HG03066 (cell line): ENCODE measurements around the gene ZSWIM1.
A peak's percentile ranks its signal among the peaks of the same experiment; 100 is the strongest.

Experiments used
- ATAC-seq: cut with Tn5 transposase; IDR thresholded peaks from one replicate; pipeline ENCODE4 v1.9.1; 2021; ENCODE audit warnings: low read depth; ENCODE audit not compliant: unreplicated experiment

The ZSWIM1 gene

DNA sequence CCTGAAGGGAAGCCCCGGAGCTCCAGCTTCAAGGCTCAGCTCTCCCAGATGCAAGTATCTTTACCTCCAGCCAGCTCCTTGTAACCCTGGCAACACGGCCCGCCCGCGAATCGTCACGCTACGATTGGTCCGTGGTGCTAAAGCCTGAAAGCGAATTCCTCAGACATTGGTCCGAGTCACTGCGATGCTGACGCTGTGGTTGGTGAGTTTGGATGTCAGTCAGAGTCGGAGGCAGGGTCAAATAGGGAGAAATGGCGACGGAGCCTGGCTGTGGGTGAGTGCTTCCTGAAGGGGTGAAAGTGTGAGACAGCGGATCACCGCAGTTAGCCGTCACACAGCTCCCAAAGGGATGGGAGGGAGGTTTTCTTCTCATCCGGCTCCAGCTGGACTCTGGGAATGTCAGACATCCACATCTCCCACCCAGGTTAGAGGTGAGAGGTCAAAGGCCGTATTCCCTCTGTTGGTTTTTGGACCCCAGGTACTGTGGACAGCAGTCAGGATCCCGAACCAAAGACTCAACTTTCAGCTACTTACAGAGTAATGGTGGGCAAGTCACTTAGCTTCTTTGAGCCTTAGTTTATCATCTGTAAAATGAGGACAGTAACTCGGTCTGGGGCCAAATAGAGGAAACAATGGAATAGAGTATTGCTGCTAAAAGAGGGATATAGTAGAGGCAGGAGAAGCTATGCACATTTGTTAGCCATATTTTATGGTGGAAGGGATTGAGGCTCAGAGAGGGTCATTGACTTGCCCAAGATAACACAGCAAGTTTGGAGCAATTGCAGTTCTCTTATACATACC lies at the start of gene ZSWIM1:
ZSWIM1 (plus strand) TSS at position 240 of the 801 bp plus-strand sequence. CDS start 1,366 bp downstream, outside the sequence.
- ATAC-seq: peak; percentile 98

- no peak for ATAC-seq
Observed at GRCh38 chr20:45832619-45833018, 48.4 kb upstream of the ZSWIM1 start.

- peak; percentile 53 for ATAC-seq
Observed at GRCh38 chr20:45833030-45833882, 47.8 kb upstream of the ZSWIM1 start, which contains the start of gene SNX21. TSS of gene SNX21 (plus strand) at chr20:45833799. CDS start at chr20:45833920, 121 bp downstream.

GRCh38 chr20:45833883-45834796 lies 46.9 kb upstream of the ZSWIM1 start:
- peak; percentile 70 for ATAC-seq

GRCh38 chr20:45834797-45835161 lies 46.2 kb upstream of the ZSWIM1 start:
- ATAC-seq: no peak

DNA sequence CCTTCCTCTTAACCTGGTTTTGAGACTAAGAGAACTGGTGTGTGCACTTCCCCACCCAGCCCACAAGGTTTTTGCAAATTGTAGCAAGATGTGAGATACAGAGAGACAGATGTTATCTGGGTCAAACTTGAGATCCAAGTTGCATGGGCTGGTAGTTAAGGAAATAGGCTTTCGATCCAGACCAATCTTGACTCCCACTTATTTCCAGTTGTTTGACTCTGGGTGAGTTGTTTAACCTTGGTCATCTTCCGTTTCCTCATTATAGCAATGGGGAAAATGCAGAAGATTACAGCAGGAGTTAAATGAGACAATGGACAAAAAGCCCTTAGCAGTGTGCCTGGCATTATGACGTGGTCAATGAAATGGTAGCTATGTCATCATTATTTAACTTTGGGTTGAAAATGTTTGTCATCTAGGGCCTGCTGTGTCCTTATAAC lies 45.7 kb upstream of the ZSWIM1 start:
- no peak for ATAC-seq

DNA sequence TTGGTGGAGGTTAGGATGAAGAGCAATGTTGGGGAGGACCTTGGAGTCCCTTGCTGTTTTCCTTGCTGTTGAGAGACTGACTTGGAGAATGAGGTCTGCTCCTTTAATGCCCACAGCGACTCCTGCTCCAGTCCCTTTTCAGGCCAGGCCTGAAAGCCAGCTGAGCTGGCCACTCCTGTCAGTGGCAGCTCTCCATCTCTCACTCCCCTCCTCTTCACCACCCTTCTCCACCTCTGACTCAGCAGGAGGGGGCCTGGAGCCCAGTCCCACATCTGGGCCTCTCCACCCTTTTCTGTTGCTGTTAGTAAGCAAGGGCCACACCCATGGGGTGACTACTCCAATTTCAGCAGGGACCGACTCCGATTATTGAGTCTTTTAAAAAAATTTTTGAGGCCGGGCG lies 45.2 kb upstream of the ZSWIM1 start:
- ATAC-seq: no peak

GRCh38 chr20:45836841-45837240 lies 44.2 kb upstream of the ZSWIM1 start:
- no peak for ATAC-seq

DNA sequence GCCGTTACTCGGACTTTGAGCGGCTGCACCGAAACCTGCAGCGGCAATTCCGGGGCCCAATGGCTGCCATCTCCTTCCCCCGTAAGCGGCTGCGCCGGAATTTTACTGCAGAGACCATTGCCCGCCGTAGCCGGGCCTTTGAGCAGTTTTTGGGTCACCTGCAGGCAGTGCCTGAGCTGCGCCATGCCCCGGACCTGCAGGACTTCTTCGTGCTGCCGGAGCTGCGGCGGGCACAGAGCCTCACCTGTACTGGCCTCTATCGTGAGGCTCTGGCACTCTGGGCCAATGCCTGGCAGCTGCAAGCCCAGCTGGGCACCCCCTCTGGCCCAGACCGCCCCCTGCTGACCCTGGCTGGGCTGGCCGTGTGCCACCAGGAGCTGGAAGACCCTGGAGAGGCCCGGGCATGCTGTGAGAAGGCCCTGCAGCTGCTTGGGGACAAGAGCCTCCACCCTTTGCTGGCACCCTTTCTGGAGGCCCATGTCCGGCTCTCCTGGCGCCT lies 40.3 kb upstream of the ZSWIM1 start:
- no peak for ATAC-seq

DNA sequence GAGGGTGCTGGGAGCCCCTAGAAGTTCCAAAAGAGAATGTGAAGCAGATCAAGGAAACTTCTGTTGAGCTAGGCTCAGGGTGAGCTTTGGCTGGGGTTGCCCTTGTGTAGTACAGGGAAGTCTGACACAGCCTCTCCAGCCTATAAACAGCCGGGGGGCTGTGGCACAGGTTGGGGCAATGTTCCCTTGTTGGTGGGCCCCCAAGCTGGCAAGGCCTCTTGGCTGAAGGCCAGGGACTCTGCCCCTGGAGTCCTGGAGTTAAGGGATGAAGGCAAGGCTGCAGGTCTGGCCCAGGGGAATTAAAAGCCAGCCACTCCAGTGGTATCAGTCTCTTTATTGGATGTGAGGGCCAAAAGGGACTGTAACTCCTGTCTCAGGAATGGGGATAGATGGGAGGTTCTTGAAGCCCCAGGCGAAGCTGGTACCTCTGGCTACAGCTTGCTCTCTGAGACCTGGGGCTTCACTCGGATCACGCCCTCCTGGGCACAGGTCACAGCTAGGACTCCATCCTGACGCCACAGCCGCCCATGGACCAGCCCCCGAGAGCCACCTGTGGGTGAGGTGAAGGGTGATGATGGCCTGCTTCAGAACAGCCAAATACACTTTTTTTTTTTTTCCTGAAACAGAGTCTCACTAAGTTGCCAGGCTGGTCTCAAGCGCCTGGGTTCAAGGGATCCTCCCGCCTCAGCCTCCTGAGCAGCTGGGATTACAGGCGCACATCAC lies 39.5 kb upstream of the ZSWIM1 start:
- ATAC-seq: no peak

DNA sequence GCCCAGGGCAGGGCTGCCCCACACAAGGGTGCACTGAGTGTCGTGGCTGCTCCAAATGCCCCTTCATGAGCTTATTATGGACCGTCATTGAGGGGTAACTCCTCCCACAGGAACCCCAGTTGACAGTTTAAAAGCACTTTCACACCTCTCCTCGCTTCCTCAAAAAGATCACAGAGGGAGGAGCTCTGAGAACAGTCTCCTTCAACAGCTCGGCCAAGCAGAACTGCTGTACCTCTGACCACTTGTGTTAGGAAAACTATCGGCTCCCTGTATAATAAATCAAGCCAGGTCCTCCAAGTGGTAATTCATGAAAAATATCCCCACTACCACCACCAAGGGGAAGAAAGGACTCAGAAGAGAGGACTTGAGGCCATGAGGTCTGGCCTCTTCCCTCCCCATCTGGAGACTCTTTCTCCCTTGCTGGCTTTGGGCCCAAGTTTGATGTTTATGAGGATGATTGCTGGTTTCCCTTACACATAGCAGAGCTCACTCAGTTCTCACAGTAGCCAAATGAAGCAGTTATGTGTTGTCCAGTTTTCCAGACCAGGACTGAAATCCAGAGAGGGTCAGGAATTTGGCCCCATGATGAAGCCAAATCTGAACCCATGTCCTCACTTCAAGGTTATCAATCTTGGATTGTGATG lies 38.7 kb upstream of the ZSWIM1 start:
- ATAC-seq: peak; percentile 70

- ATAC-seq: no peak
Observed at GRCh38 chr20:45843506-45843905, 37.5 kb upstream of the ZSWIM1 start.

DNA sequence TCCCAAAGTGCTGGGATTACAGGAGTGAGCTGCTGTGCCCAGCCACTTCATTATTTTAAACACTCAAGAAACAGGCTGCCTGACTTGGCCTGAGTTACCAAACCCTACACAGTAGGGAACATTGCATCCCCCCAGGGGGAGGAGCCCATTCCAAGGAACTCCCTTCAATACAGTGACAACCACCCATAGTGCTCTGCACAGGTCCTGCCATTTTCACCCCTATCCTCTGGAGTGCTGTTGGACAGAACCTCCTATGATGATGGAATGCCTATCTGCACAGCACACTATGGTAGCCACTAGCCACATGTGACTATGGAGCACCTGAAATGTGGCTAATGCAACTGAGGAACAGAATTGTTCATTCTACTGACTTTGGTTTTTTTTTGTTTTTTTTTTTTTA lies 35.6 kb upstream of the ZSWIM1 start:
- ATAC-seq: no peak

GRCh38 chr20:45848421-45848820 lies 32.6 kb upstream of the ZSWIM1 start:
- no peak for ATAC-seq

DNA sequence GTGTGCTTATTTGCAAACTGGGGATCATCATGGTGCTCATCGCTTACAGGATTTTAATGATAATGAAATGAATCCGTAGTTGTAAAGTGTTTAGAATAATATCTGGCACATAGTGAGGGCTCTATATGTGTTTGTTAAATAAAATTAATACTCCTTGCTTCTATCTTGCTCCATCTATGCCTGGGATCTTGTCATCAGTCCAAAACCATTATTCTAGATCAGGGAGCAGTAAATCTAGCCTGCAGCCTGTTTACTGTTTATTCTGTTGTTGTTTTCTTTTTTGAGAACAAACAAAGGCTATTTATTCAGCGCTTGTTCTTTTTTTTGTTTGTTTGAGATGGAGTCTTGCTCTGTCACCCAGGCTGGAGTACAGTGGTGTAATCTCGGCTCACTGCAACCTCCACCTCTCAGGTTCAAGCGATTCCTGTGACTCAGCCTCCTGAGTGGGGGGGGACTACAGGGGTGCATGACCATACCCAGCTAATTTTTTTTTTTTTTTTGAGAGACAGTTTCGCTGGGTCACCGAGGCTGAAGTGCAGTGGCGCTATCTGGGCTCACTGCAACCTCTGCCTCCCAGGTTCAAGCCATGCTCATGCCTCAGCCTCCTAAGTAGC lies 32.0 kb upstream of the ZSWIM1 start:
- ATAC-seq: no peak

DNA sequence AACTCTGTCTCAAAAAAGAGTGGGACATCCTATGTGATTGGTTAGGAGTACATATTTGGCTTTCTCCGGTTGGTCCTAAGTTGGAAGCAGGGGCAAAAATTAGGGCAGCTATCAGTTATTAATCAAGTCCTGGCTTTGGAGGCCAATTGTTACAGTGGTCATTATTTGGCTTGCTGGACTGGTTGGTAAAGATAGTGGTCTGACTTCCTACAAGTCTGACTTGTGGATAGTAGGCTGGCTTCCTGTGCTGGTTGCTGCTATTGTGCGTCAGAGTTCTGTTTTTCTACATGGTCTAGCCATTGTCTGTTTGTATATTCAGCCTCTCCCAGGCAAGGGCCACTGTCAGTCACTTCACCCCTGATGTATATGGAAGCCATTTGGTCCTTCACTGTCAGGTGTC lies 30.8 kb upstream of the ZSWIM1 start:
- no peak for ATAC-seq

DNA sequence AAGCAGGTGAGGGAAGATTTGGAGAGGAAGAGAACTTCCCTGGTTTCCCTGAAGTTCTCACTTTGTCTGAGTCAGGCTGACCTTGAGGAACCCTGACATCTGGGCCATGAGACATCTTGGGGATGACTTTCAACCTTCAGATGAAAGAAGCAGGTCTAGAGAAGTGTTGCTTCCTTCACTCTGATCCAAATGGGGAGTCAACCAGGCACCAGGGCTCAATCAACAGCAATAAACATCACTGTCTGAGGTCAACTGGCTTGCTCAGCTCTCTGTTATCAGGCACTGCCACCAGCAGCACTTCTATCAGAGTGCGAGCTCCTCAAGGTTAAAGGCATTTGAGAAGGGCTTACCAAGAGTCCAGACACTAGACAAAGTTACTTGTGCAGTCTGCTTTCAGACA lies 30.1 kb upstream of the ZSWIM1 start:
- no peak for ATAC-seq

DNA sequence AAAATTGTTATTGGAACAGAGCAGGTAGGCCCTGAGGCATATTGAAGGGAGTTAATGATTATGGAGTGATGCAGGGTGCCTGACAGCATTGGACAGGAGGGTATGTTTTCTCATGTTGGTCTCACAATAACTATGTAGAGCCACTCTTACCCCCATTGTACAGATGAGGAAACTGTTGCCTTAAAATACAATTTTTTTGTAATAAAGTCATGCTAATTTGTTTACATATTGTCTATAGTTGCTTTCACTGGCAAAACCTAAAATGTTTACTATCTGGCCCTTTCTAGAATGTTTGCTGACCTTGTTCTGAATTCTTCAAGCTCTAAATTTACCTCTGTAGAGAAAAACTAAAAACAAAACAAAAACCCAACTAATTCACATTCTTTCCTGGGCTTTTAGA lies 29.5 kb upstream of the ZSWIM1 start:
- no peak for ATAC-seq

GRCh38 chr20:45852326-45852725 lies 28.7 kb upstream of the ZSWIM1 start:
- no peak for ATAC-seq
